Stomach (tissue), 9 donors: ENCODE data around the gene DPH7. TPM values are rescaled to one million over a fixed set of nuclear protein-coding genes. Genes with fewer than 3 reads are reported as not detected.
"Not testable (repeated sequence)": the region's sequence is repeated elsewhere in the genome, so short reads cannot be mapped to it uniquely, and the experiment has no call there.

Experiments used
- DNase-seq, 2 donors: peaks; one replicate each; pipeline versions ENCODE4 v3.0.0 to v3.0.0-alpha.2; 2013 to 2019
- H3K27ac ChIP-seq, 5 donors: fragments of 200-600 bp in 4 of 5; sonication (generic) in 4 of 5; one replicate each; pipeline ENCODE4 v1.5.1; 2013 to 2019; ENCODE audit warnings: mild to moderate bottlenecking in 1 of 5, moderate library complexity in 1 of 5
- H3K27me3 ChIP-seq, 3 donors: fragments of 200-600 bp; sonication (generic); one replicate each; pipeline ENCODE4 v1.5.1; 2017 to 2019; ENCODE audit warnings: mixed run types in 1 of 3
- H3K36me3 ChIP-seq, 4 donors: fragments of 200-600 bp; sonication (generic); 1 replicate in 3 of 4; 2 replicates in 1 of 4; pipeline ENCODE4 v1.5.1; 2016 to 2019
- H3K4me1 ChIP-seq, 4 donors: fragments of 200-600 bp; sonication (generic); one replicate each; pipeline ENCODE4 v1.5.1; 2016 to 2019
- H3K4me3 ChIP-seq, 4 donors: fragments of 200-600 bp; sonication (generic) in 3 of 4; one replicate each; pipeline ENCODE4 v1.5.1; 2016 to 2019; ENCODE audit warnings: mild to moderate bottlenecking in 1 of 4
- H3K9me3 ChIP-seq, 4 donors: fragments of 200-600 bp; sonication (generic); one replicate each; pipeline ENCODE4 v1.5.1; 2016 to 2019
- EP300 ChIP-seq: sonication (generic); formaldehyde crosslinking; IDR thresholded peaks from one replicate; pipeline ENCODE4 v1.6.1; 2017; ENCODE audit warnings: antibody characterized with exemption
- POLR2A ChIP-seq, 4 donors: fragments of 450-650 bp; IDR thresholded peaks; one replicate each; pipeline ENCODE4 v1.6.1; 2016; ENCODE audit warnings: antibody characterized with exemption in 4 of 4, control low read depth in 2 of 4, mild to moderate bottlenecking in 1 of 4, moderate library complexity in 1 of 4
- POLR2AphosphoS5 ChIP-seq, 3 donors: sonication (generic); formaldehyde crosslinking; IDR thresholded peaks; one replicate each; pipeline ENCODE4 v1.6.1; 2016; ENCODE audit warnings: antibody characterized with exemption in 3 of 3
- WGBS, 5 donors: extraction: QIAGEN DNeasy Blood & Tissue Kit in 3 of 5; methylation state at CpG; one replicate each; pipeline versions ENCODE4 v1.1.5 to v1.1.7; 2013 to 2018; 5-methylcytosine and 5-hydroxymethylcytosine counted together
- intact Hi-C: fragments of 100-400 bp; cut with DNase I; formaldehyde crosslinking; loops from one replicate; pipeline ENCODE4 v1.15.1; 2023; ENCODE audit warnings: low total_unique reads
- polyA plus RNA-seq, 3 donors: library from polyadenylated mRNA; stranded (reverse); fragments of 200-250 nt; gene quantifications; one replicate each; pipeline ENCODE4 v1.2.3, GENCODE V29; 2013
- total RNA-seq, 5 donors: library from RNA; depleted of rRNA; stranded (reverse); fragments of >200 nt; gene quantifications; one replicate each; pipeline versions ENCODE4 v1.1.0 to v1.2.3, GENCODE V29; 2014 to 2016
- TF ChIP-seq, protein P1 (sequence below), 7 experiments: fragments of 450-650 bp in 4 of 7; fragments of 200-600 bp in 3 of 7; sonication (generic) in 3 of 7; IDR thresholded peaks; one replicate each; pipeline ENCODE4 v1.5.1; 2016 to 2019; ENCODE audit warnings: antibody characterized with exemption in 7 of 7, control low read depth in 2 of 7, mild to moderate bottlenecking in 1 of 7
- donor health status: healthy with polysubstance abuse.
- donor health status: Bipolar disorder and iron deficiency.
- donor health status: healthy.

DPH7 gene
- total and polyA plus RNA-seq, 8 donors: 14.3 to 134 (median 23.8) TPM

DNA sequence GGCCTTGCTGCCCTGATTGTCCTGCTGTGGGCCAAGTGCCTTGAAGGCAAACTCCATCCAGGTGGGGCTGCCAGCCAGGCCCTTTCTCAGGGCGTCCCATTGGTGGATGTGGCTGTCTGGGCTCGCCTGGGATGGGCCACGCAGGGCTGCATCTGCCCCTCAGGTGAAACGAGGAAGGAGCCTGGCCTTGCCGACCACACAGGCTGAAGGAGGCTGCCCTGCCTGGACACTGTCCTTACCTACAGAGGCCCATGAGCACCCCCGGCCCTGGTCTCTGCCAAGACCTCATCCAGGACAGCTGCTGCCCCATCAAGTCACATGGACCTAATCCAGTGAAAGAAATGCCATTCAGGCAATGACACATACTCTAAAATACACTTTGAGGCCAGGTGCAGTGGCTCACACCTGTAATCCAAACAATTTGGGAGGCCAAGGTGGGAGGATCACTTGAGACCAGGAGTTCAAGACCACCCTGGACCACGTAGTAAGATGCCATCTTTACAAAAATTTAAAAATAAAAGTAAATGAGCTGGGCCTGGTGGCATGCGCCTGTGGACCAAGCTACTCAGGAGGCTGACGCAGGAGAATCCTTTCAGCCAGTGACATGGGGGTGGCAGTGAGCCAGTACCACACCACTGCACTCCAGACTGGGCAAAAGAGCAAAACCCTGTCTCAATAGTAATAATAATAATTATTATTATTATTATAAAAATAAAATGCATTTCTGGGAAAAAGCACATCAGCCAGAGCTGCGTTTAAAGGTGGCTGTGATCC lies 62.4 kb downstream of the DPH7 start:
- DNase-seq: no peak
- H3K4me3 ChIP-seq: no peak overlapping the region
- TF ChIP-seq POLR2A (IDR thresholded peaks at IDR 0.05) (no peak), POLR2AphosphoS5 (IDR thresholded peaks at IDR 0.05) (no peak), EP300 (no peak)
- TF ChIP-seq, protein P1, sequence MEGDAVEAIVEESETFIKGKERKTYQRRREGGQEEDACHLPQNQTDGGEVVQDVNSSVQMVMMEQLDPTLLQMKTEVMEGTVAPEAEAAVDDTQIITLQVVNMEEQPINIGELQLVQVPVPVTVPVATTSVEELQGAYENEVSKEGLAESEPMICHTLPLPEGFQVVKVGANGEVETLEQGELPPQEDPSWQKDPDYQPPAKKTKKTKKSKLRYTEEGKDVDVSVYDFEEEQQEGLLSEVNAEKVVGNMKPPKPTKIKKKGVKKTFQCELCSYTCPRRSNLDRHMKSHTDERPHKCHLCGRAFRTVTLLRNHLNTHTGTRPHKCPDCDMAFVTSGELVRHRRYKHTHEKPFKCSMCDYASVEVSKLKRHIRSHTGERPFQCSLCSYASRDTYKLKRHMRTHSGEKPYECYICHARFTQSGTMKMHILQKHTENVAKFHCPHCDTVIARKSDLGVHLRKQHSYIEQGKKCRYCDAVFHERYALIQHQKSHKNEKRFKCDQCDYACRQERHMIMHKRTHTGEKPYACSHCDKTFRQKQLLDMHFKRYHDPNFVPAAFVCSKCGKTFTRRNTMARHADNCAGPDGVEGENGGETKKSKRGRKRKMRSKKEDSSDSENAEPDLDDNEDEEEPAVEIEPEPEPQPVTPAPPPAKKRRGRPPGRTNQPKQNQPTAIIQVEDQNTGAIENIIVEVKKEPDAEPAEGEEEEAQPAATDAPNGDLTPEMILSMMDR (IDR thresholded peaks at IDR 0.05): no peak

DNA sequence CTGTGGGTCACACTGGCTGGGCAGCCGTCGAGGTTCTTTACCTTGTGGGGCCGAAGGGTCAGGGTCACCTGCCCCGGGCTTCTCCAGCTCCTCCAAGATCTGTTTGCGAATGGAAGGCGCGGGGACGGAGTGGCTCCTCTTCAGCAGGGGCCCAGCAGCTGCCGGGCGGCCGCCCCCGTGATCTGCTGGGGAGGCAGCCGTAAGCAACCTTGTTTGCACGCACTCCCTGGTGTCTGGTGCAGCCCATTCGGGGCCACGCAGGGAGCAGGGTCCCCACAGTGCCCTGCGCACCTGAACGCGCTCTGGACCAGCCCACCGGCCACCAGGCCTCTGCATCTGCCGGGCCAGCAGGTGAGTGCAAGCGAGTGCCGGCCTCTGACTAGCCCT lies 63.4 kb downstream of the DPH7 start:
- no peak overlapping the region for H3K4me3 ChIP-seq
- 76 to 91% (median 88%) methylated on average over 11 to 23 of the region's 23 CpGs for whole genome bisulfite sequencing, 5 donors
- no peak for TF ChIP-seq EP300
- TF ChIP-seq, protein P1 (IDR thresholded peaks at IDR 0.05): no peak
- TF ChIP-seq POLR2AphosphoS5 (IDR thresholded peaks at IDR 0.05): no peak
- no peak for TF ChIP-seq POLR2A (IDR thresholded peaks at IDR 0.05)
- H3K27ac ChIP-seq: no peak overlapping the region
- H3K36me3 ChIP-seq: peaks cover 0 to 24% (median 15%) of the 10 kb centered on the region in 4 donors
- no peaks in the 10 kb centered on the region for H3K4me1 ChIP-seq
- no peaks in the 10 kb centered on the region for H3K9me3 ChIP-seq
- no peak for DNase-seq
- intact Hi-C loops: no loop called here
- H3K27me3 ChIP-seq: no peaks in the 10 kb centered on the region

More for the DNA sequence above, 62.4 kb downstream of the DPH7 start:
- Histone ChIP-seq H3K9me3 (no peaks in the 10 kb centered on the region), H3K27ac (no peak overlapping the region), H3K36me3 (peaks cover 0 to 31% (median 23%) of the 10 kb centered on the region in 4 donors), H3K4me1 (no peaks in the 10 kb centered on the region), H3K27me3 (no peaks in the 10 kb centered on the region)
- 81 to 89% (median 87%) methylated on average over 6 to 10 of the region's 10 CpGs for WGBS, 5 donors
- intact Hi-C loops: no loop called here

DNA sequence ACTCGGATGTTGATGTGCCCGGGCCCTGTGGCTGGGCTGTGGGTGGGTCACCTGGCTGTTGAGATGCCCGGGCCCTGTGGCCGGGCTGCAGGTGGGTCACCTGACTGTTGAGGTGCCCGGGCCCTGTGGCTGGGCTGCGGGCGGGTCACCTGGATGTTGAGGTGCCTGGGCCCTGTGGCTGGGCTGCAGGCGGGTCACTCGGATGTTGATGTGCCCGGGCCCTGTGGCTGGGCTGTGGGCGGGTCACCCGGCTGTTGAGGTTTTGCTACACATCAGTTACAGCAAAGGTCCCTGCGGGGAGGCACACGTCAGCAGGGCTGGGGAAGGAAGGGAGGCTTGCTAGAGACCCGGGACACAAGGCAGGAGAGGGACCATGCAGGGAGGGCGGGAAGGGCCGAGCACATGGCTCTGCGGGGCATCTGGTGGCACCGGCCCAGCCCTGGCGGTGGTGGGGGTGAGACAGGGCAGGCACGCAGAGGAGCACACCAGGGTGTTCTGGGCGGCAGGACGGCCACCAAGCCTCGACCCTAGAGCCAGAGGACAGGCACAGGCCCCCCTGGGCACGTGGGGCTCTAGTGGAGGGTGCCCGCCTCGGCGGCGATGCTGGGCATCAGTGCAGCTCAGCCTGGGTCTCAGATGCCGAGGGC lies 63.9 kb downstream of the DPH7 start:
- intact Hi-C loops: no loop called here
- Histone ChIP-seq H3K4me3 (no peak overlapping the region), H3K36me3 (peaks cover 0 to 24% (median 13%) of the 10 kb centered on the region in 4 donors), H3K27ac (peak overlapping the region in 2 of 5 donors; percentile 16 to 75), H3K9me3 (no peaks in the 10 kb centered on the region), H3K27me3 (no peaks in the 10 kb centered on the region), H3K4me1 (no peaks in the 10 kb centered on the region)
- WGBS, 5 donors: 85 to 92% (median 89%) methylated on average over 16 to 30 of the region's 30 CpGs
- DNase-seq: no peak
- TF ChIP-seq POLR2AphosphoS5 (IDR thresholded peaks at IDR 0.05): no peak
- TF ChIP-seq, protein P1 (IDR thresholded peaks at IDR 0.05): no peak
- TF ChIP-seq EP300: no peak
- TF ChIP-seq POLR2A (IDR thresholded peaks at IDR 0.05): no peak

DNA sequence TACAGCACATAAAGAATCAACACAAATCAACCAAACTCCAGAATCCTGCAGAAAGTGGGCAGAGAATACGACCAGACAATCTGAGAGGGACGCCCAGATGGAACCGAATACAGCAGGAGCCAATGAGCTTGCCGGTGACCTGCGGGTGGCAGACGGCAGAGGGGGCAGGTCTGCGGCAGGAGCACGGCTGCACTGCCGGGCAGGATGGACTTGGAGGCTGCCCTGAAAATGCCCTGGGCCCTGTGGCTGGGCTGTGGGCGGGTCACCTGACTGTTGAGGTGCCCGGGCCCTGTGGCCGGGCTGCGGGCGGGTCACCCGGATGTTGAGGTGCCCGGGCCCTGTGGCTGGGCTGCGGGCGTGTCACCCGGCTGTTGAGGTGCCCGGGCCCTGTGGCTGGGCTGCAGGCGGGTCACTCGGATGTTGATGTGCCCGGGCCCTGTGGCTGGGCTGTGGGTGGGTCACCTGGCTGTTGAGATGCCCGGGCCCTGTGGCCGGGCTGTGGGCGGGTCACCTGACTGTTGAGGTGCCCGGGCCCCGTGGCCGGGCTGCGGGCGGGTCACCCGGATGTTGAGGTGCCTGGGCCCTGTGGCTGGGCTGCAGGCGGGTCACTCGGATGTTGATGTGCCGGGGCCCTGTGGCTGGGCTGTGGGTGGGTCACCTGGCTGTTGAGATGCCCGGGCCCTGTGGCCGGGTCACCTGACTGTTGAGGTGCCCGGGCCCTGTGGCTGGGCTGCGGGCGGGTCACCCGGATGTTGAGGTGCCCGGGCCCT lies 64.7 kb downstream of the DPH7 start:
- WGBS, 5 donors: 32 to 68% (median 65%) methylated on average over 14 to 42 of the region's 42 CpGs
- H3K4me1 ChIP-seq, H3K9me3 ChIP-seq, intact Hi-C loops, H3K27me3 ChIP-seq: not testable (repeated sequence)
- DNase-seq: peak in 1 of 2 donors; percentile 64
- Histone ChIP-seq H3K36me3 (peaks cover 0 to 32% (median 8%) of the 10 kb centered on the region in 4 donors), H3K27ac (peak overlapping the region; percentile 29 to 75 (median 67)), H3K4me3 (peak overlapping the region in 1 of 4 donors; percentile 5)

DNA sequence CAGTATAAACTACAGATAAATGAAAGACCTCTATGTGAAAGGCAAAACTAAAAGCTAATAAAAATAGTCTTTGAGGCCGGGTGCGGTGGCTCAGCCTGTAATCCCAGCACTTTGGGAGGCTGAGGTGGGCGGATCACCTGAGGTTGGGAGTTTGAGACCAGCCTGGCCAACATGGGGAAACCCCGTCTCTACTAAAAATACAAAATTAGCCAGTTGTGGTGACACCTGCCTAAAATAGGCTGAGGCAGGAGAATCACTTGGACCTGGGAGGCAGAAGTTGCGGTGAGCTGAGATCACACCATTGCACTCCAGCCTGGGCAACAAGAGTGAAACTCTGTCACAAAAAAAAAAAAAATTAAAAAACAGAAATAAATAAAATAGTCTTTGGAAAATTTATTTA lies 65.6 kb downstream of the DPH7 start:
- peak overlapping the region in 1 of 5 donors; percentile 75 for H3K27ac ChIP-seq
- H3K27me3 ChIP-seq, H3K4me1 ChIP-seq, DNase-seq, intact Hi-C loops, H3K9me3 ChIP-seq, H3K4me3 ChIP-seq: not testable (repeated sequence)
- WGBS, 5 donors: 87 to 94% (median 93%) methylated on average over 5 of the region's 5 CpGs
- H3K36me3 ChIP-seq: peaks cover 0 to 32% (median 9%) of the 10 kb centered on the region in 4 donors
